Liver (tissue), 3 donors: ENCODE measurements around the gene ZC3H18.

Experiments used
- RAD21 ChIP-seq, 2 donors: IDR thresholded peaks; 2 replicates each; pipeline ENCODE4 v1.6.1; 2016; ENCODE audit warnings: antibody characterized with exemption in 2 of 2, mild to moderate bottlenecking in 2 of 2
- SP1 ChIP-seq: IDR thresholded peaks from 2 replicates; pipeline ENCODE4 v1.6.1; 2018; ENCODE audit warnings: antibody characterized with exemption, mild to moderate bottlenecking
- TAF1 ChIP-seq: conservative IDR thresholded peaks from 2 replicates; pipeline ENCODE4 v1.6.1; 2016; ENCODE audit warnings: antibody characterized with exemption, mild to moderate bottlenecking
- YY1 ChIP-seq: IDR thresholded peaks from 2 replicates; pipeline ENCODE4 v1.6.1; 2016; ENCODE audit warnings: antibody characterized with exemption, mild to moderate bottlenecking
- TF ChIP-seq, protein P1 (sequence below): fragments of 150-350 bp; IDR thresholded peaks from 2 replicates; pipeline ENCODE4 v1.5.1; 2017; ENCODE audit warnings: improper control_type of control experiment, low read depth, low read length; ENCODE audit not compliant: missing input control
- TF ChIP-seq, protein P2 (sequence below): IDR thresholded peaks from 2 replicates; pipeline ENCODE4 v1.6.1; 2016; ENCODE audit warnings: antibody characterized with exemption
- TF ChIP-seq, protein P3 (sequence below): IDR thresholded peaks from 2 replicates; pipeline ENCODE4 v1.6.1; 2016; ENCODE audit warnings: antibody characterized with exemption, mild to moderate bottlenecking
- donor health status: healthy.
- donor health status: healthy.

DNA sequence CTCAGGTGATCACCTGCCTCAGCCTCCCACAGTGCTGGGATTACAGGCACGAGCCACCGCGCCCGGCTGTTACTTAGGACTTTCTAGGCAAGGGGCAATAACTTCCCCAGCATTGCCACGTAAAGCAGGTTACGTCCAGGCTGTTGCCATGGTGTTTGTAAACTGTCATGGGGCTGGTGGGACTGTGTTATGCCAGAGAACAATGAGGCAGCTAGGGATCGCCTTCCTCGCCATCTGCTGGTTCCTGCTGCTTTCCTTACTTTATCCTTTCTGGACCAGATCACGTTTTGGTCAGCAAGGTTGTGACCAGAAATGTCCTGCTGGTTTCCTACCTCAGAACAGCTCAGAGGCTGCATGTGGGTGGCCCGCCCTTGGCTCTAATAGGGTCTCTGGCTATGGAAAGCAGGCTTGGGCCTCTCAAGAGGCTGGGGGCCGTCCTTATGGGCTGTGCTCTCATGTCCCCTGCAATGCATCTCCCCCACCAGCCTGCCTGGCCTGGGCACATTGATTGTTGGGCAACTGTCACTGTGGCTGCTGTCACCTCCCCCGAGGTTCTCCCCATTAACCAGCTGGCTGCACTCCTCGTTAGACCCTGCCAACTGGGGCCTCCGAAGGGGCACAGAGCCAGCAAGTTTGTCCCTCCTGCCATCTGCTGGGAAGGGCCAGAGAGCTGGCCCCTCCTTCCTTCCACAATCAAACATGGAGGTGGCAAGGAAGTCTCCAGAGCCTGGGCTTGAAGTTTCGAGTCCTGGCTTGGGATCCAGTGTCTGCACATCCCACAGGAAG lies 28.2 kb upstream of the ZC3H18 start:
- no peak for TF ChIP-seq YY1
- TF ChIP-seq, protein P1, sequence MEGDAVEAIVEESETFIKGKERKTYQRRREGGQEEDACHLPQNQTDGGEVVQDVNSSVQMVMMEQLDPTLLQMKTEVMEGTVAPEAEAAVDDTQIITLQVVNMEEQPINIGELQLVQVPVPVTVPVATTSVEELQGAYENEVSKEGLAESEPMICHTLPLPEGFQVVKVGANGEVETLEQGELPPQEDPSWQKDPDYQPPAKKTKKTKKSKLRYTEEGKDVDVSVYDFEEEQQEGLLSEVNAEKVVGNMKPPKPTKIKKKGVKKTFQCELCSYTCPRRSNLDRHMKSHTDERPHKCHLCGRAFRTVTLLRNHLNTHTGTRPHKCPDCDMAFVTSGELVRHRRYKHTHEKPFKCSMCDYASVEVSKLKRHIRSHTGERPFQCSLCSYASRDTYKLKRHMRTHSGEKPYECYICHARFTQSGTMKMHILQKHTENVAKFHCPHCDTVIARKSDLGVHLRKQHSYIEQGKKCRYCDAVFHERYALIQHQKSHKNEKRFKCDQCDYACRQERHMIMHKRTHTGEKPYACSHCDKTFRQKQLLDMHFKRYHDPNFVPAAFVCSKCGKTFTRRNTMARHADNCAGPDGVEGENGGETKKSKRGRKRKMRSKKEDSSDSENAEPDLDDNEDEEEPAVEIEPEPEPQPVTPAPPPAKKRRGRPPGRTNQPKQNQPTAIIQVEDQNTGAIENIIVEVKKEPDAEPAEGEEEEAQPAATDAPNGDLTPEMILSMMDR: no peak
- TF ChIP-seq TAF1: no peak
- TF ChIP-seq, protein P2, sequence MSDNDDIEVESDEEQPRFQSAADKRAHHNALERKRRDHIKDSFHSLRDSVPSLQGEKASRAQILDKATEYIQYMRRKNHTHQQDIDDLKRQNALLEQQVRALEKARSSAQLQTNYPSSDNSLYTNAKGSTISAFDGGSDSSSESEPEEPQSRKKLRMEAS: no peak
- TF ChIP-seq, protein P3, sequence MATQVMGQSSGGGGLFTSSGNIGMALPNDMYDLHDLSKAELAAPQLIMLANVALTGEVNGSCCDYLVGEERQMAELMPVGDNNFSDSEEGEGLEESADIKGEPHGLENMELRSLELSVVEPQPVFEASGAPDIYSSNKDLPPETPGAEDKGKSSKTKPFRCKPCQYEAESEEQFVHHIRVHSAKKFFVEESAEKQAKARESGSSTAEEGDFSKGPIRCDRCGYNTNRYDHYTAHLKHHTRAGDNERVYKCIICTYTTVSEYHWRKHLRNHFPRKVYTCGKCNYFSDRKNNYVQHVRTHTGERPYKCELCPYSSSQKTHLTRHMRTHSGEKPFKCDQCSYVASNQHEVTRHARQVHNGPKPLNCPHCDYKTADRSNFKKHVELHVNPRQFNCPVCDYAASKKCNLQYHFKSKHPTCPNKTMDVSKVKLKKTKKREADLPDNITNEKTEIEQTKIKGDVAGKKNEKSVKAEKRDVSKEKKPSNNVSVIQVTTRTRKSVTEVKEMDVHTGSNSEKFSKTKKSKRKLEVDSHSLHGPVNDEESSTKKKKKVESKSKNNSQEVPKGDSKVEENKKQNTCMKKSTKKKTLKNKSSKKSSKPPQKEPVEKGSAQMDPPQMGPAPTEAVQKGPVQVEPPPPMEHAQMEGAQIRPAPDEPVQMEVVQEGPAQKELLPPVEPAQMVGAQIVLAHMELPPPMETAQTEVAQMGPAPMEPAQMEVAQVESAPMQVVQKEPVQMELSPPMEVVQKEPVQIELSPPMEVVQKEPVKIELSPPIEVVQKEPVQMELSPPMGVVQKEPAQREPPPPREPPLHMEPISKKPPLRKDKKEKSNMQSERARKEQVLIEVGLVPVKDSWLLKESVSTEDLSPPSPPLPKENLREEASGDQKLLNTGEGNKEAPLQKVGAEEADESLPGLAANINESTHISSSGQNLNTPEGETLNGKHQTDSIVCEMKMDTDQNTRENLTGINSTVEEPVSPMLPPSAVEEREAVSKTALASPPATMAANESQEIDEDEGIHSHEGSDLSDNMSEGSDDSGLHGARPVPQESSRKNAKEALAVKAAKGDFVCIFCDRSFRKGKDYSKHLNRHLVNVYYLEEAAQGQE: no peak
- no peak for TF ChIP-seq SP1
- TF ChIP-seq RAD21 (IDR thresholded peaks at IDR 0.05): no peak
